ENCODE results near the gene TLE1. TPM values are rescaled to one million over a fixed set of nuclear protein-coding genes. Genes with fewer than 3 reads are reported as not detected.
A peak's percentile ranks its signal among the peaks of the same experiment; 100 is the strongest.
"Not testable (repeated sequence)": the region's sequence is repeated elsewhere in the genome, so short reads cannot be mapped to it uniquely, and the experiment has no call there.

Gene TLE1
- total RNA-seq, 2 experiments from 2014 or later = 0.48 to 0.53 TPM

DNA sequence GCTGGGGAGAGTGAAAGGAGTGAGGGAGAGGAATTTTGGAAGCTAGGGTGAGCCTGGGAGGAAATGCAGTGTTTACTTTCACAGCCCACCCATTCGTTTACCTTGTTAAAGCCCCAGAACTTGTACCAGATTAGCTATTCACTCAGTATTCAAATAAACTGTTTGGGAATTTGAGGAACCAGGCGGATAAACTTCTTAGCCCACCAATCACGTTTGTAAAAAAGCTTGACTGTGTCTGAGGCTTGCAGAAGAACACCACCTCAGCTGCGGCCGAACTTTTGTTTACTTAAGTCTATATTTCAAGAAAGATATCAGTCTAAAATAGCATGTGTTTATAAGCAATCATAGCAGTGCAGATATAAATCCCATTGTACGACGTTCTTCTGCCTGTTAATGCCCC lies 5.2 kb upstream of the TLE1 start:
- Mint-ChIP-seq H3K36me3 (ENCODE audit: low read depth) (peaks cover 4% of the 10 kb centered on the region), H3K4me3 (no peak overlapping the region), H3K27ac (no peak overlapping the region), H3K27me3 (peaks cover 12% of the 10 kb centered on the region), H3K9me3 (no peaks in the 10 kb centered on the region), H3K4me1 (peaks cover 4% of the 10 kb centered on the region)
- DNase-seq = no peak
- ChIA-PET POLR2A (no interaction called here), CTCF (no interaction called here)

DNA sequence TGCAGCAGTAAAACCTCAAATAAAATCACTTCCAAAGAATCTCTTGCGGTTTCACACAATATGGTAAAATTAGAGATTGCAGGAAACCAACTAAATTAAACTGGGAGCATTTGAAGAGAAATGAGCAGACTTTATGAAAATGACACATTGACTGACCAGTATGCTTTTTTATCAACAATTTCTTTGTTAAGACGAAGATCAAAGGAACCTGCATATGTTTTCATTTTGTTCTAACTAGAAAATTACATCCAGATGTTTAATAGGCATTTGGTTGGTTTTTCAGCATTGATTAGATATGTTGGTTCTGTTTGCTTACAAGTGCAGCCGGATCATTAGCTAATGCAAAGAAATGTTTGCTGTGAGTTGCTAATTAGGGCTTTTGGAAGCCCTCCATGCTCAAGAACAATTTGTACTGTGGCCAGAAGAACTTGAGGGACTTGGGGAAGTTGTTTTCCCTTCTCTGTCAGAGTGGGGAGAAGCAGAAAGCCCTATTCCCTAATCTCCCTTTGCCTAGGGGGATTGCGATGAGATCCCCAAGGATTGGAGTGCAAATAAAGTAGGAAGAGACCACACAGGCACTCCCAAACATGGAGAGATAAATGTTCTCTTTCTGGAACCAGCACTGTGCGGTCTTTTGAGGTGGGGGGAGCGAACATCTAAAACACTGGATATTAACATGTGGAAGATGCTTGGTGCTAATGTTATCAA lies 4.5 kb upstream of the TLE1 start:
- no peak for DNase-seq
- POLR2A ChIA-PET = no interaction called here
- Mint-ChIP-seq H3K9me3 (no peaks in the 10 kb centered on the region), H3K27me3 (peaks cover 14% of the 10 kb centered on the region), H3K36me3 (ENCODE audit: low read depth) (peaks cover 5% of the 10 kb centered on the region), H3K4me3 (no peak overlapping the region), H3K4me1 (peaks cover 6% of the 10 kb centered on the region), H3K27ac (no peak overlapping the region)
- CTCF ChIA-PET = no interaction called here

DNA sequence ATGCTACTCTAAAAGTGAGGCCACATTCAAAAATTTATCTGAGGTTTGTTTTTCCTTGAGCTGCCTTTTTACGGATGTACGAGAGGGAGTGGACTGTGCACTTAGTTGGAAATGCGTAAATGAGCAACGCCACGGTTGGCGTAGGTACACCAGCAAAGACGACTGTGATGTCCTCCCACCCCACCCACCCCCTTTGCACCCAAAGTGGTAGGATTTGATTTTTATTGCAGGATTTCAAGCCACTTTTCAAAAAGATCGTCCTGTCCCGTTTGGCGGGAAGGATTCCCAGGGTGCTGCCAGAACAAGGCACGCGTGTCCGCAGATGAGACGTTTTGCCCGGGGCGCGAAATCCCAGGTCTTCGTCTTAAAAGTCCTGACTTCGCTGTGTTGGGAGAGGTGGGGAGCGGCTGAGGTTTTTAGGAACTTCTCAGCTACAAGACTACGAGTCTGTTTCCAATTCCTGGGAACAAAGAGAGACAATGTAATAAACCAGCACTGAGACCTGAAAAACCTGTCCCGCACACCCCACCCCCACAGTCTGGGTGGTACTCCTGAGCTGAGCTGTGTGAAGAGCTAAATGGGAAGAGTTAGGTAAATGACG lies 1.0 kb upstream of the TLE1 start:
- DNase-seq = no peak
- H3K4me3 Mint-ChIP-seq = peak overlapping the region; percentile 71
- H3K27ac Mint-ChIP-seq = peak overlapping the region; percentile 30
- ChIA-PET POLR2A (no interaction called here), CTCF (no interaction called here)
- no peaks in the 10 kb centered on the region for H3K9me3 Mint-ChIP-seq
- H3K4me1 Mint-ChIP-seq = peaks cover 9% of the 10 kb centered on the region
- peaks cover 14% of the 10 kb centered on the region for H3K27me3 Mint-ChIP-seq
- H3K36me3 Mint-ChIP-seq (ENCODE audit: low read depth) = peaks cover 8% of the 10 kb centered on the region

DNA sequence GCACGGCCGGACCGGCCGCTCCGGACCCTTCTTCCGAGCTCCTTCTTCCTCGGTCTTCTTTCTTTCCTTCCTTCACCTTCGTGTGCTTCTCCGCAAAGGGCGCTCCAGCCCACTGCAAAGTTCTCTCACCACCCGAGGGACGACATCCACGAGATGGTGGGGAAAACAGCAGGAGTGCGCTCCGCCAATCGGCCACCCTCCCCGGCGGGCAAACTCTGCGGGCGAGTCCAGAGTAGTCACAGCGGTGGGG lies 329 bp downstream of the TLE1 start:
- H3K9me3 Mint-ChIP-seq; CTCF ChIA-PET; POLR2A ChIA-PET; H3K4me1 Mint-ChIP-seq; DNase-seq; H3K36me3 Mint-ChIP-seq (ENCODE audit: low read depth): not testable (repeated sequence)
- peak overlapping the region; percentile 69 for H3K4me3 Mint-ChIP-seq
- peaks cover 14% of the 10 kb centered on the region for H3K27me3 Mint-ChIP-seq
- H3K27ac Mint-ChIP-seq = peak overlapping the region; percentile 62

DNA sequence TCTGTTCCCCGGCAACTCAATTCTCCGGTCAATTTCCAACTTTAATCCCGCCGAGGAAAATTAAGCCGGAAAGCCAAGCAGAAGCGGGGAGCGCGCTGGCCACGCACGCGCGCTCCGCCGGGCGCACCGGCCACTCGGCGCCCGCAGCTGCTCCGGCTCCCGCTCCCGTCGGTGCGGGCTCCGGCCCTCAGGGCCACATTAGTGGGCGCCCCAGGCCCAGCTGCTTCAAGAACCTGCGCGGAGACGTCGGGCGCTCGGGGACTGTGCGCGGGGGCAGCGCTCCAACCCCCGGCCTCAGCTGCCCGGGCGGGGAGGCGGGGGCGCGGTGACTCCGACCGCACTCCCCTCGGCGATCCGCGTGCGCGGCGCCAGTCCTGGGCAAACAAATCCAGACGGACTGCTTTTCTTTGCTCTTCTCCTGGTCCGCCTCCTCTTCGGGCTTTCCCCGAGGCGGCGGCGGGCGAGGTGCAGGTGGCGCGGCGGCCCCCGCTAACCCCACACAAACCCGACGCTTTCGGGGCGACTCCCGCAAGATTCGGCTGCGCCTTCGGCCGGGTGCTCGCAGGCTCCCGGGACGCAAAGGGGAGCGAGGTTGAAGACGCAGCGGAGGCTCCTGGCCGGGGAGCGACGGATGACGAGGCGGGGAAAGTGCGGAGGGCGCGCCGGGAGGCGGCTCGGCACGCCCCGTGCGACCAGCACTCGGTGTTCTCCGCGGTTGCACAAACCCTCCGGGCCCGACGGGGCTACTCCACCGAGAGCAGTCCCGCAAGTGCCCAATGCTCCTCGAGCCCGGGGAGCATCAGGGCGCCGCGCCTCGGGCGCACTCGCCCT lies 870 bp downstream of the TLE1 start:
- H3K9me3 Mint-ChIP-seq; DNase-seq; H3K27ac Mint-ChIP-seq; H3K36me3 Mint-ChIP-seq (ENCODE audit: low read depth); POLR2A ChIA-PET; H3K4me3 Mint-ChIP-seq; H3K4me1 Mint-ChIP-seq; CTCF ChIA-PET: not testable (repeated sequence)
- peaks cover 14% of the 10 kb centered on the region for H3K27me3 Mint-ChIP-seq

DNA sequence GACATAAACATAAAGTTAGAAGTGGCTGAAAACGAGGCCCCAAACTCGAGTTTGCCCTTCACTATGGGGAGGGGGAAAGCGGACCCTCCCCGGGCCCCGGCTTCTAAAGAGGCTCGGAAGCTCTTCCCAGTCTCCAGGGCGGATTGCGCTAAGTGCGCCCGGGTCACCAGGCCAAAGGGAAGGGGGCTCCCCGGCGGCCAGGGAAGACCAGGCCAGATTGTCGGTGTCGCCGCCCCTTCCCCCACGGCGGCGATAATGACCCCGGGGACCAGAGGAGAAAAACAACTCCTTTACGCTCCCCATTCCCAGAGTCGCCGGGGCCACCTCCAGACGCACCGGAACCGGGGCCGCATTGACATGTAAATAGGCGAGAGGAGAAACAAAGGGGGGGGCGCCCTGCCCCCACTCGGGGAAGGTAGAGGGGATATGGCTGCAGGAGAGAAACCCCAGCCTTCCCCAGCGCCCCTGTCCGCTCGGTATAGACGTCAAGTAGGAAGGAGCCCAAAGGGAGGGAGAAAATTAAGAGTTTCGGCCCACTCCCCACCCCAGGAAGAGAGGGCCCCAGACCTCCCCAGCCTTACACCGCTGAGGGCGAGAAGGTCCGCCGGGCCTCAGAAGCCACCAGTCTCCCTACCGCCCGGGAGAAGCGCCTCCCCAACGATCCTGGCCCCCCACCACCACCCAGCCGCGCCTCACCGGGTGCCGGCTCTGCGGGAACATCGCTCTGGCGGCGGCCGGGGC lies 1.7 kb downstream of the TLE1 start:
- no peak for DNase-seq
- peaks cover 9% of the 10 kb centered on the region for H3K4me1 Mint-ChIP-seq
- no peaks in the 10 kb centered on the region for H3K9me3 Mint-ChIP-seq
- peak overlapping the region; percentile 44 for H3K4me3 Mint-ChIP-seq
- POLR2A ChIA-PET = no interaction called here
- H3K27me3 Mint-ChIP-seq = peaks cover 16% of the 10 kb centered on the region
- CTCF ChIA-PET = no interaction called here
- H3K36me3 Mint-ChIP-seq (ENCODE audit: low read depth) = peaks cover 8% of the 10 kb centered on the region
- H3K27ac Mint-ChIP-seq = peak overlapping the region; percentile 21

DNA sequence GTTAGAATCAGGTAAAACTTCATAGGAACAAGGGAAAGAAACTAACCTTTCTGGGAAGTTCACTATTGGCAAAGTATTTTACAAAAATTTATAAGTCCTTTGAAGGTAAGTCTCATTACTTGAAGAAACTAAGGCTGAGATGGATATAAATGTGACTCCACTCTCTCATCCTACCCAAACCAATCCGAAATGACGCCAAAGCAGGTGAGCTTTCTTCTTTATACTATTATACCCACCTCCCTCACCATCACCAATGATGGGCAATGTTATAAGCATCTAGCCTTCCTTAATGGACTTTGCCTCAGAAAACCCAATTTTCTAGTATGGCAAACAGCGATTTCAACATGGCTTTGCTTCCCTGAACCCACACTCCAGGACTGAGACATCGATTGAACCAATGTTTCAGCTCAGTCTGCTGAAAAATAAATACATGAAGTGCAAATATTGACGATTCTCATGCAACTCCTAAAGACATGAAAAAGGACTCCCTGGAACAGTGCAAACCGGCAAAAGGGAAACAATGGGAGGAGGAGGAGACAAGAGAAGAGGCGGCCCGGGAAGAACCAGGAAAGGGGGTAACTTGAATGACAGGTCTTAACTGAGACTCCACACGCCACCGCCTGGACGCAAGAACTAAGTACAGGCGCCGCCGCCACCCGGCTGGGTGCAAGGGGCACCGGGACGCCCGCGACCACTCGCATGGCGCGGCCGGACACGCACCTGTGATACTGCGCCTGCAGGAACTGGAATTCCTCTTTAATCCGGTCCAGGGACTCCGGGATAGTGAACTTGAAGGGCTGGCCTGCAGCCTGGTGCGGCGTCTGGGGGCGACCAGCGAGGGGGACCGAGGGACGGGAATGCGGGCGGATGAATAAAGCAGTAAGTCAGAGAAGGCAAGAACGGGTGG lies 2.5 kb downstream of the TLE1 start:
- Mint-ChIP-seq H3K27me3 (peaks cover 22% of the 10 kb centered on the region), H3K4me3 (peak overlapping the region; percentile 21), H3K4me1 (peaks cover 9% of the 10 kb centered on the region), H3K27ac (peak overlapping the region; percentile 5), H3K9me3 (no peaks in the 10 kb centered on the region), H3K36me3 (ENCODE audit: low read depth) (peaks cover 8% of the 10 kb centered on the region)
- DNase-seq = no peak
- ChIA-PET POLR2A (no interaction called here), CTCF (no interaction called here)

DNA sequence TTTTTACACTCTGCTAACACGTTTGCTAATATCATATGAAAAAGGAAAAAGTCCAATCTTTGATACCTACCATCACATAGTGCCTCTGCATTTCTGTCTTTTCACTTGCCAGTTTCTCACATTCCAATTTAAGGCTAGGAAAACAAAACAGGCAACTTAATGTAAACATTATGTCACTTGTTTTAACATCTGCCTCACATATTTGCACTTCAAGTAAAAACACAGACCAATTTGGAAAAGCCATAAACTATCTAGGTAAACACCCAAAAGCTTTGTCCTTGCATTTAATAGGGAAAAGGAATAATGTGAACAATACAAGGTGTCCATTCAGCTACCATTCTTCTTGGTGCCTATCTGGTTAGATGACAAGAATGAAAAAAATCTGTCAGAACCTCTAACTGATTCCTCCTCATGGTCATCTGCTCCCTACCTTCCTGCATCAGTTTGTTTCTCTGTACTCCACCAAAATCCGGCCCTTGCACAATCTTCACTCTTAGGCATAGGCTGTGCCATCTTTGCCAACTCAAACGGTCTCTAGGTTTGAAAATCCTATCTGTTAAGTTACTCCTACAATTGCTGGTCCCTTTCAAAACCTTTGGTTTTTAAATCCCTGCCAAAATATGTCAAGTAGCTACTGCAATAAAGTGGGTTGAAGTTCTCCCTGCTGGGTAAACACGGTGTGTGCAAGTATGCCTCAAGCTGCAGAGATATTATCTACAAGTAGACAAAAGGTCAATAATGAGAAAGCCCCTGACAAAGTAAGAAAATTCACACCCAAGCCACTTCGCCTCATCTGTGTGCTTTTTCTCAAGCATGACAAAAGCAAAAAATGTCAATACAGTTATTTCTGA lies 3.4 kb downstream of the TLE1 start:
- peaks cover 9% of the 10 kb centered on the region for H3K4me1 Mint-ChIP-seq
- no peak overlapping the region for H3K4me3 Mint-ChIP-seq
- no peaks in the 10 kb centered on the region for H3K9me3 Mint-ChIP-seq
- H3K27ac Mint-ChIP-seq = no peak overlapping the region
- ChIA-PET CTCF (no interaction called here), POLR2A (no interaction called here)
- DNase-seq = no peak
- H3K27me3 Mint-ChIP-seq = peaks cover 25% of the 10 kb centered on the region
- H3K36me3 Mint-ChIP-seq (ENCODE audit: low read depth) = peaks cover 8% of the 10 kb centered on the region

DNA sequence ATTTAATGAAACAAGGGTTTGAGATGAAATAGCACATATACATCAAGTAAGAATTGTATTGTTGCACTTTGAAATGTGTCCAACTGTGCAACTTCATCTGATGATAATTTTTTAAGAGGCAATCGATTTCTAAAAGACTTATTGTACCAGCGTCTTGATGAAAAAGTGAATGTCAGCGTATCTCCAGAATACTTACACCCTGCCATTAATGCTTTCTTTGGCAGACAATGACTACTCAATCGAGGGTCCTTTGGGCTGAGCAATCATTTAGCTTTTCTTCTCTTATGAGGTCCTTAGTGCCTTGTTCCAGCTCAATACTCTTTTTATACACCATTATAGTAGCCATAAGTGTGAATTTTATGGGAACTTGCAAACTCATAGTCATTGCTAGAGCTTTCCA lies 4.7 kb downstream of the TLE1 start:
- ChIA-PET POLR2A (no interaction called here), CTCF (no interaction called here)
- Mint-ChIP-seq H3K36me3 (ENCODE audit: low read depth) (peaks cover 5% of the 10 kb centered on the region), H3K4me3 (no peak overlapping the region), H3K9me3 (no peaks in the 10 kb centered on the region), H3K27me3 (peaks cover 13% of the 10 kb centered on the region), H3K27ac (no peak overlapping the region), H3K4me1 (peaks cover 4% of the 10 kb centered on the region)
- no peak for DNase-seq

DNA sequence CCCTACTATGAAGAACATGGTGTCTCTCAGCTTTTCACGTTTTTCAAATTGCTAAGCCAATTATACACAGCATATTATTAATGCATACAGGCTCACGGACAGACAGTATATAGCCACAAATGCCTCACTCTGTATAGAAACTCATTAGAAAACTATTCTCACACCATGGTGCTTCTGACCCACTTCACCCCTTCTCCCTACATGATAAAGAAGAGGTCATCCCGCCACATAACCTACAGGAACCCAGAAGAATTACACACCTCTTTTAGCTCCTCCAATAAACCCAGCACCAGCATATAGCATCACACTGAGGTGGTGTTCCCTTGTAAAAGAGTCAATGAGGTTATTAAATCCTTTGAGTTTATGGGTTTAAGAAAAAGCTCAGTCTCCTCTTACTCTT lies 5.6 kb downstream of the TLE1 start:
- no peak overlapping the region for H3K4me3 Mint-ChIP-seq
- H3K4me1 Mint-ChIP-seq = peaks cover 2% of the 10 kb centered on the region
- peaks cover 10% of the 10 kb centered on the region for H3K27me3 Mint-ChIP-seq
- no peaks in the 10 kb centered on the region for H3K9me3 Mint-ChIP-seq
- POLR2A ChIA-PET = no interaction called here
- no peak overlapping the region for H3K27ac Mint-ChIP-seq
- no peak for DNase-seq
- CTCF ChIA-PET = no interaction called here
- H3K36me3 Mint-ChIP-seq (ENCODE audit: low read depth) = peaks cover 3% of the 10 kb centered on the region

DNA sequence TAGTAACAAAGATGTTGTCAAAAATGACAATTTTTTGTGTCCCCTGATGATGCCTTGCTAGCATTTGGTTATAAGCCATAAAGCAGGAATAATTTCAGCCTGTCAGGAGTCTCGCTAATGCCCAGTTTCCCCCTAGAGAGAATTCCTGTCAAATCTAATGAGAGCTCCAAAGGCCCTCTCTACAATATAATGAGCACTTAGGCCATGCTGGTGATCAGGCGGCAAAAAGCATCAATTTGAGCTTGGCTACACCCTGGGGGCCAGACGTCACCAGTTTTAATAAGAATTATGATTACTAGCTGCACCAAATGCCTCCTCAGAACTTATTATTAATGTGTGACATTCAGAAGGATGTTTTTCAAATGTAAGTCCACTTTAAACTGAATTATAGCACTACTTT lies 6.1 kb downstream of the TLE1 start:
- DNase-seq = no peak
- H3K27me3 Mint-ChIP-seq = peaks cover 10% of the 10 kb centered on the region
- peaks cover 3% of the 10 kb centered on the region for H3K36me3 Mint-ChIP-seq (ENCODE audit: low read depth)
- H3K4me1 Mint-ChIP-seq = peaks cover 2% of the 10 kb centered on the region
- H3K4me3 Mint-ChIP-seq = no peak overlapping the region
- no peaks in the 10 kb centered on the region for H3K9me3 Mint-ChIP-seq
- ChIA-PET CTCF (no interaction called here), POLR2A (no interaction called here)
- H3K27ac Mint-ChIP-seq = no peak overlapping the region

DNA sequence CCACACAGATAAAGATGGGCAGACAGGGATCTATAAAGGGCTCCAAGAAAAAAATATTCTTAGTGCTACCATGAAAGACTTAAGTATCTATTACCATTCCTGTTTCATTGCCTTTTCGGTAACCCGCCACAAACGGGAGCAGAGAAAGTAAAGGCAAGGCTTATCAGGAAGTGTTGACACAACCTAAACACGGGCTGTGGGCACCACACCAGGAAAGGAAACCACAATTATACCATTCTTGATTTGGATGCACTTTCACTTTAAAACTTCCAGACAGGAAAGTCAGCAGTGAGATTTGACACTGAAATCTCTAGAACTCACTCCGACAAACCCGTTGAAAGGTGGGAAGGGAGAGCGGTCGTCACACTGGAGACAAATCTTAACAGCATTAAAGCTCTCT lies 6.5 kb downstream of the TLE1 start:
- no peak for DNase-seq
- POLR2A ChIA-PET = no interaction called here
- H3K36me3 Mint-ChIP-seq (ENCODE audit: low read depth) = peaks cover 3% of the 10 kb centered on the region
- peaks cover 10% of the 10 kb centered on the region for H3K27me3 Mint-ChIP-seq
- H3K4me3 Mint-ChIP-seq = no peak overlapping the region
- H3K27ac Mint-ChIP-seq = no peak overlapping the region
- peaks cover 2% of the 10 kb centered on the region for H3K4me1 Mint-ChIP-seq
- CTCF ChIA-PET = no interaction called here
- no peaks in the 10 kb centered on the region for H3K9me3 Mint-ChIP-seq

Measured in activated CD4-positive, alpha-beta memory T cell treated with anti-CD3 and anti-CD28 coated beads, Interleukin-2, amount 10 ng/mL, durations not matched to agents 7 days and 5 days (primary cell).